ENCODE measurements around the gene FDXACB1. TPM values are rescaled to one million over a fixed set of nuclear protein-coding genes. Genes with fewer than 3 reads are reported as not detected.

The FDXACB1 gene
- total RNA-seq, 1 donor from 2014 or later, result 3.7 TPM

DNA sequence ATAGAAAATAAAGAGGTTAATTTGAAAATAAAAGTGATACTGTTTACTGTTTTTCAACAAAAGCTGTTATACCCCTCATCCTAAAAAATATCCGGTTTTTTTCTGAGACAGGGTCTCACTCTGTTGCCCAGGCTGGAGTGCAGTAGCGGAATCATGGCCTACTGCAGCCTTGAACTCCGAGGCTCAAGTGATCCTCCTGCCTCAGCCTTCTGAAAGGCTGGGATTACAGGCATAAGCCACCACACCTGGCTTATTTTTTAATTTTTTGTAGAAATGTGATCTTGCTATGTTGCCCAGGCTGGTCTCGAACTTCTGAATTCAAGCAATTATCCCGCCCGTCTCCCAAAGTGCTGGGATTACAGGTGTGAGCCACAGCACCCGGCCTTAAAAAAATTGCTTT lies 43.3 kb downstream of the FDXACB1 start:
- Histone ChIP-seq H3K27me3 (ENCODE audit: control insufficient read depth, insufficient read depth, low read length) (no peaks in the 10 kb centered on the region), H3K36me3 (ENCODE audit: control insufficient read depth, insufficient read depth, low read length) (no peaks in the 10 kb centered on the region), H3K4me3 (ENCODE audit: low read depth, low read length) (no peak overlapping the region)
- no peak for TF ChIP-seq CTCF (IDR thresholded peaks at IDR 0.05; ENCODE audit: insufficient read depth, low read length, poor library complexity, severe bottlenecking)
- DNase-seq (ENCODE audit: low read depth), result no peak

- Histone ChIP-seq H3K4me3 (ENCODE audit: low read depth, low read length) (no peak overlapping the region), H3K27me3 (ENCODE audit: control insufficient read depth, insufficient read depth, low read length) (no peaks in the 10 kb centered on the region), H3K36me3 (ENCODE audit: control insufficient read depth, insufficient read depth, low read length) (no peaks in the 10 kb centered on the region)
- no peak for TF ChIP-seq CTCF (IDR thresholded peaks at IDR 0.05; ENCODE audit: insufficient read depth, low read length, poor library complexity, severe bottlenecking)
- no peak for DNase-seq (ENCODE audit: low read depth)
These were observed 44.4 kb downstream of the FDXACB1 start for GRCh38 chr11:111834432-111835163.

DNA sequence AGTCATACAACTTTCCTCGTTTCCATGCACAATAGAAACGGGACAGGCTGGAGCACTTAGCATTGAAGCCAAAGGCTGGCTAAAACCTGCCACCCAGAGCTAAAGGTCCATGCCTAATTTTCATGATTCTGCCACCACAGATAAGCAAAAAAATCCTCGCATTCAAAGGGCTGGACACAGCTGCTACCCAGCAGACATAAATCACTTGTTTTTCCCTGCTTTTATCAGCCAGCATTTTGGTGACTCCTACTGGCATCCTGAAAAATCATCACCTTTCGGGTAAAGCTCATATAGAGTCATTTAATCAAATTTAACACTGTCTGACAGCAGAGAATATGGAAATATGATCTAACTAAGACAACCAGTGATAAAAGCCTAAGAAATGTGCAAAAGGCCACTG lies 45.4 kb downstream of the FDXACB1 start:
- Histone ChIP-seq H3K4me3 (ENCODE audit: low read depth, low read length) (no peak overlapping the region), H3K27me3 (ENCODE audit: control insufficient read depth, insufficient read depth, low read length) (no peaks in the 10 kb centered on the region), H3K36me3 (ENCODE audit: control insufficient read depth, insufficient read depth, low read length) (no peaks in the 10 kb centered on the region)
- no peak for DNase-seq (ENCODE audit: low read depth)
- no peak for TF ChIP-seq CTCF (IDR thresholded peaks at IDR 0.05; ENCODE audit: insufficient read depth, low read length, poor library complexity, severe bottlenecking)

DNA sequence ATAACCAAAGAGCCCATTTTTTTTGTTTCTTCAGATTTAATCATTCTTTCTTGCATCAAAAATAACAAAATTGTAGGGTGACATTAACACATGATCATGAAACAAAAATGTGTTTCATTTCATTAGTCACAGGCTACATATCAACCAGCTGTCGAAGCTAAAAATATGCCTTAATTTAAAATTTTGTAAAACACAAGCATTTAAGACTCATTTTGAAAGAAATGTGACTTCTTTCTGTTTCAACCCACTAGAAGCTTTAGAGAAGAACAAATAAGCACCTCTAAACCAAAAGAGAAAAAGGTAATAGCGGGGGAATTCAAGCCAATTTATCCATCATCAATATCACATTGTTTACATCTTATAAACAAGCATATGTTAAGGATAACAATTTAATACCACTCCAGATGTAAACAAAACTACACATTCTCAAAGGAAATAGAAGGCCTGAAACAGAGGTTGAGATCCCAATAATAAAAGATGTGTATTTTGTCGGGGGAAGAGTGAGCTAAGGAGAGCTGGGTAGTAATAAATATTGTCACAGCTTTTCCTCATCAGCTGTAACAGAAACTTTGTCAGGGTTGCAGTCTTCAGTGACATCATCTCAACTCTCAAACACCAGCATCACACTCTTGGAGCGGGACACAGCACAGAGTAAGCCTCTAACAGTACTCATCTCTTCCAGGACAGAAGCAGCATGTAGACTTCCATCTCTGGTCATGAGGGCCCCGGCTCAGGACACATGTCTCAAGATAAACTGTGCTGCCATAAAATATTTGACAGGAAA lies 49.6 kb downstream of the FDXACB1 start:
- Histone ChIP-seq H3K4me3 (ENCODE audit: low read depth, low read length) (no peak overlapping the region), H3K27me3 (ENCODE audit: control insufficient read depth, insufficient read depth, low read length) (no peaks in the 10 kb centered on the region), H3K36me3 (ENCODE audit: control insufficient read depth, insufficient read depth, low read length) (no peaks in the 10 kb centered on the region)
- DNase-seq (ENCODE audit: low read depth), result no peak
- TF ChIP-seq CTCF (IDR thresholded peaks at IDR 0.05; ENCODE audit: insufficient read depth, low read length, poor library complexity, severe bottlenecking), result no peak

DNA sequence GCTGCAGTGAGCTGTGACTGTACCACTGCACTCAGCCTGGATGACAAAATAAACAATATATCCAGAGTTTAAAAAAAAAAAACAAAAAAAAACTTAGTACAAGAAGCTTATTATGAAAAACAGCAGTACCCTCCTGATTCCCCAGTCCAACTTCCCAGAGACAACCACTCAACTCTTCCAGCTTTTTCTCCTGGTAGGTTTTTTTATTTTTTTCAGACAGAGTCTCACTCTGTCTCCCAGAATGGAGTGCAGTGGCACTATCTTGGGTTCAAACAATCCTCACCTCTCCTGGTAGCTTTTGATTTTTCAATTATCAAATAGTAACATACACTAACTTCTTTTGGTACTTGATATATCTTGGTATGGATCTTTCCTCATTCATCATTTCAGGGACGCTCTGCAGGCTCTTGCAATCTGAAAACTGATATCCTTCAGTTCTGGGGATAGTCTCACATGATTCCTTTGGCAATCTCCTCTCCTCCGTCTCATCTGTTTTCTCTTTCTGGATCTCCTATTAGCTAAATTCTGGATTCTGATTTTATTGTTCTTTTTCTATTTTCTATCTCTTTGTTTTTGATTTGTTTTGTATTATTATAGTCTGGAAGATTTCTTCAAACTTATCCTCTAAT lies 52.5 kb downstream of the FDXACB1 start:
- no peak for TF ChIP-seq CTCF (IDR thresholded peaks at IDR 0.05; ENCODE audit: insufficient read depth, low read length, poor library complexity, severe bottlenecking)

More for the DNA sequence above, 52.5 kb downstream of the FDXACB1 start:
- Histone ChIP-seq H3K4me3 (ENCODE audit: low read depth, low read length) (no peak overlapping the region), H3K36me3 (ENCODE audit: control insufficient read depth, insufficient read depth, low read length) (no peaks in the 10 kb centered on the region), H3K27me3 (ENCODE audit: control insufficient read depth, insufficient read depth, low read length) (no peaks in the 10 kb centered on the region)
- no peak for DNase-seq (ENCODE audit: low read depth)

Other genes with a start within 250 kb of the FDXACB1 start
- 27.9 and 34.5 TPM in 2 replicates for gene PPP2R1B, start 112.8 kb downstream of the FDXACB1 start, total RNA-seq
- gene ALG9, start 7.6 kb downstream of the FDXACB1 start, total RNA-seq, result 33.8 and 43.7 TPM in 2 replicates
- gene CFAP68, start 376 bp upstream of the FDXACB1 start, total RNA-seq, result 16.8 and 24.8 TPM in 2 replicates
- gene CRYAB, start 32.6 kb upstream of the FDXACB1 start, total RNA-seq, result 23.9 and 43.5 TPM in 2 replicates
- gene HSPB2, start 33.6 kb upstream of the FDXACB1 start, total RNA-seq, result 0.21 and 0.62 TPM in 2 replicates
- gene C11orf52, start 39.7 kb upstream of the FDXACB1 start, total RNA-seq, result 3.1 and 5.0 TPM in 2 replicates
- 13.2 and 14.4 TPM in 2 replicates for gene DIXDC1, start 58.2 kb upstream of the FDXACB1 start, total RNA-seq
- gene DLAT, start 146.2 kb upstream of the FDXACB1 start, total RNA-seq, result 33.4 and 42.1 TPM in 2 replicates
- gene PIH1D2, start 194.9 kb upstream of the FDXACB1 start, total RNA-seq, result 0.92 and 1.4 TPM in 2 replicates
- gene NKAPD1, start 195.1 kb upstream of the FDXACB1 start, total RNA-seq, result 17.0 and 21.7 TPM in 2 replicates
- 24.8 and 42.3 TPM in 2 replicates for gene TIMM8B, start 207.6 kb upstream of the FDXACB1 start, total RNA-seq
- 67.8 and 69.7 TPM in 2 replicates for gene SDHD, start 207.7 kb upstream of the FDXACB1 start, total RNA-seq